NOMO-1 (cell line): ENCODE results near the gene SRPX.

Experiments used
- DNase-seq, 2 experiments: peaks; one replicate each; lab custom pipeline; 2025; ENCODE audit not compliant: unreplicated experiment in 2 of 2; lab: John Stamatoyannopoulos, UW

Gene SRPX

DNA sequence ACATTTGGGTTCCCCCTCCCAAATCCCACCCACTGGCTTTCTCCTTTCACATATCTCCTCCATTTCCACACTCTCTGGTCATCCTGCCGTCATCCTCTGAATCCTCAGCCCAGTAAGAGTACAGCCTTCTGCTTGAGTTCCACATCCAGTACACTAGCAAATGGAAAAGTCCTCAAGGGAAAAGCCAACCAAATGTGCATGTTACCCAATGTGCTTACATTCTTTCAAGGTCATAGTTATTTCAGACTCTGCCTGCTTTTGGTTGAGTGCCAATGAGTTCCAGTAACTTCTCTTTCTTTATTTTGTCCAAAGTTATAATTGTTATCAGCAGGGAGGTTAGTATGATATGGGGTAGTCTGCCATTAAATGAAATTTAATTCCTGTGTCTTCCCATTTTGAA is 78.1 kb downstream of the SRPX start:
- DNase-seq = no peak

DNA sequence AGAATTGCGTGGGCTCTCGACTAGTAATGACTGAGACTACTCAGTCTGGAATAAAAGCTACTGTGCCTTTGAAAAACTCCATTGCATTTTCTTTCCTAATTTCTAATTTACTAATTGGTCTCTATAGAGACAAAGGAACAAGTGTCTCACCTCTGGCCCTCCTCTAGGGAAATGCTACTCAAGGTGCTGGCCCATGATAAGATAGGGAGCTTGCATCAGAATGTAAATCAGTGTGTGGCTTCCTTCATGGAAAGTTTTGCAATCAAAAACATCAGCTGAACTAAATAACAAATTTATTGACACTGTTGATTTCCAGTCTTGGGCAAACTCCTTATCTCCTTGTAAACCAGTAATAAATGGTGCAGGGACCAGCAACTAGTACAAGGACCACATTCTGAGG is 81.8 kb downstream of the SRPX start:
- no peak for DNase-seq

DNA sequence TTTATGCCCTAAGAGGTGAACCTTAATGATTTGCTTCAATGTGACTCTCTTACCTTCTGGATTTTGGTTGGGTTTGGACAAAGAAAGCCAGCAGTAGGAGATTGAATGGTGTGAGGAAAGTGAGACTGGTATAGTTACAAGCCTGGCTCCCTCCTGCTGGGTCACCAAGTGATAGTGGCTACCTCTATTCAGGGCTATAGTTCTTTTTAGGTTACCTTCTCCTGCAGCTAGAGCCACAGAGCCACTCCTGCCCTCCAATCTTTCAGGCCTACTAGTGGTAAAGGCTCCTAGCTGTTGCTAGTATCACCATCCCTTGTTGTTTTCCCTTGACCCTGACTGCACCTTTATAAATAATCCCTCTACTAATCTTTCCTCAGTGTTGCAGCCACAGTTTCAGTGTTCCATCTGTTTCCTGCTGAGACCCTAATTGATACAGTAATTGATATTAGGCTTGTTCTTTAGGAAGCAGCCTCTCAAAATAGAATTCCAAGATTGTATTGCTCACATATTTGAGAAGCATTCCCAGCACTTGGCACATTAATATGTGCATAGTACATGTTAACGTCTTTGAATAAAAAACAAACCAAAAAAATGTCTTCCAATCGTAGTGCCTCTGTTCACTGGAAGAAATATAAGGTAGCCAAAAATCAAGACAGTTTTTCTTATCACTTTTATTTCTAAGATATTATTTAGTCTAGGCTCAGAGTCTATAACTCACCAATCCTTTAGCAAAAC is 82.3 kb downstream of the SRPX start:
- no peak for DNase-seq

DNA sequence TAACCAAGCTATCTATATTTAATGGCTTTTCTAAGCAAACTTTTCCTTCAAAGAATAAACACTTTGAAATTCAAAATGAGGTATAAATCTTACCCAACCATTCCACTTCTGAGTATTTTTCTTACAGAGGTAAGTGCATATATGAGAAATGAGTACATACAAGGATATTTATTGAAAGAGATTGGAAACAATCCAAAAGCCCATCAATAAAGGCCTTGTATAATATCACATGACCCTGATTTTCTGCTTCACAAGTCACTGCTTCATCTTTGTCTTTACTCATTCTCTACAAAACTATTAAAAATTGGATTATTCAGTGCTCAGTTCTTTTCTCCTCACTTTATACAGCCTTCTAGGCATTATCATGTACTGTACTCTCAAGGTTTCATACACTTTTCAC is 91.3 kb downstream of the SRPX start:
- DNase-seq = no peak

DNA sequence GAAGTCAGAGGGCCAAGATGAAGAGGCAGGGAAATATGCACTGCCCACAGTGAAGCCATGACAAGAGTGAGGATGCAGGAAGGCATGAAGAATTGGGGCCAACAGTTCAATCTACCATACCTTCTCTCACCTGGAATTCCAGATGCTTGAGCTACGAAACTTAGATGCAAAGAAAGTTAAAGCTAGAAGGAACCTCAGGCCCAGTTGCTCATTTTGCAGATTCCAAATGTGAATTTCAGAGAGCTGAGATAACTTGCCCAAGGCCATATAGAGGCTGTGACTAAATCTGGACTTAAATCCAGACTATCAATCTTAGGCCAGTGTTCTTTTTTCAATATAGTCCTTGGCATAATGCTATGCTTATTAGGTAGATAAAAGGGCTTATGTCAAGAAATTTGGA is 92.7 kb downstream of the SRPX start:
- DNase-seq = no peak

DNA sequence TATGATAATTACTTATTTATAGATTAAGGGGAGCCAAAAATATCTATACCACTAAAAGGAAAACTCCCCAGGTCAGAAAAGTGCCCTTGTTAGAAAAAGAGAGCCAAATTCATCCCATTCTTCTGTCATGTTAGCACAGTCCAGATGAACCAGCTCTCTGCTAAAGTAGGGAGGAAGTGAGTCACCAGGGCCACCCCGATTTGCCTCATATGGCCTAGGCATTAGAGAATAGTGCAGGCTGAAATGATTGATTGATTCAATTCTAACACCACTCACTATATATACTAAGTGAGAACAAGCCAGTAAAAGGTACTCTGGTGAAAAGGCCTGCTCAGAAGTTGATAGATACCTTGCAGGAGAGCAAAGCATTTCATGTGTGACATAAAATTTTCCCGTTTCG is 94.5 kb downstream of the SRPX start:
- peak in 1 of 2 experiments; percentile 12 for DNase-seq

DNA sequence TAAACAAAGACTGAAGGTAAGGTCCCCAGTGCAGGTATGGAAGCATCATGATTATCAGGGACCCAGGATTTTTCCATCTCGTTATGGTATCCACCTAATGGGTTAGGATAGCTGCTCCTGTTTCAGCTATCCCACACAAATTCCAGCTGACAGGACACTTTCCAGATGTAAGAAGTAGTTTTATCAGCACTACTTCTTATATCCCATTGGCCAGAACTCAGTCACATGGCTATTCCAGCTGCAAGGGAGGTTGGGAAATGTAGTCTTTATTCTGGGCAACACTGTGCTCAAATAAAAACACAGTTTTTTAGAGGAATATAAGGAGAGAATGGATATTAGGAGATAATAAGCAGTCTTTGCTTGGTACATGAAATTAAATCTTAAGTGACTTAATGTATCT is 96.7 kb downstream of the SRPX start:
- no peak for DNase-seq

DNA sequence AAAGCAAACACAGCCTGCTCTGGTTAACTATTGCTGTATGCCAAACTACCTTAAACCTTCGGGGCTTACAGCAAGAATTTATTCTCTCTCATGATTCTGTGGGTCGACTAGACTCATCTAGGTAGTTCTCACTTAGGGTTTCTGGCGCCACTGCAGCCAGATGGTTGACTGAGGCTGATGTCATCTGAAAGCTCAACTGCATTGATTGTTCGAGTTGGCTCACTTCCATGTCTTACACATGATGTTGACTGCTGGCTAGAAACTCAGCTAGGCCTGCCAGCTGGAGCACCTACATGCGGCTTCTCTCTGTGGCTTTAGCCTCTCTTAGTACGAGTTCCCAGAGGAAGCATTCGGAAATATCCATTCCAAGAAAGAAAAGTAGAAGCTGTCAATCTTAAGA is 103.2 kb downstream of the SRPX start:
- DNase-seq = no peak

DNA sequence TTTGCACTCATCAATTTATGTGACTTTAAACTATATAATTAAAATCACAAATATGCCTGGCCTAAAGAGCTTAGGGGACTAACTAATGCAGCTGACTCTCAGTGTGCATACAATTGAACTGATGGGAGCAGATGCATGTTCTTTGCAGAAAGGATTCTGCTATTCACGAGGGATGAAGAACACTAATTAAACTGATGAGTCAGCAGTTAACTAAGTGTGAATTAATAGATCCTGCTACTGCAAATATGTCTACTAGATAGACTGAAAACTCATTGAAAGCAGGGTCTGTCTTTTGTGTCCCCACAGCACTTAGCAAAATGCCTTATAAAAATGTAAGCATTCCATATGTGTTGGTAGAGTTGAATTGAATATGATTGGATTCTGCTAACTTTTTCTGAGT is 104.0 kb downstream of the SRPX start:
- DNase-seq = no peak

DNA sequence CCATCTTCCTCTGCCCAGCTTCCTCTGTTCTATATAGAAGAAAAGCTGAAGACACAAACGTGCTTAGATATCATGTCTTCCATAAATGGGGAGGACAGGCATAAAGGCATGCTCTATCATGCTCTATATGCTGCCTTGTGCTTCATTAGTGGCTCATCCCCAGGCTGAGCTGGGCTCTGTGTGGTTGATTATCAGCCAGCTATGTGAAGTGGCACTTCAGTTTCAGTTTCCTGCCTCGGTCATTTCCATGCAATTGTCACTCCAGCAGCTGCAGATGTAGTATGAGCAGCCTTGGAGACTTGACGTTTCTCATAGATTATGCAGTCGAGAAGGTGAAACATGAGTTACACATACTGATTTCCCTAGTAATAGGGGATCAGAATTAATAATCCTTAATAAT is 108.1 kb downstream of the SRPX start:
- no peak for DNase-seq

DNA sequence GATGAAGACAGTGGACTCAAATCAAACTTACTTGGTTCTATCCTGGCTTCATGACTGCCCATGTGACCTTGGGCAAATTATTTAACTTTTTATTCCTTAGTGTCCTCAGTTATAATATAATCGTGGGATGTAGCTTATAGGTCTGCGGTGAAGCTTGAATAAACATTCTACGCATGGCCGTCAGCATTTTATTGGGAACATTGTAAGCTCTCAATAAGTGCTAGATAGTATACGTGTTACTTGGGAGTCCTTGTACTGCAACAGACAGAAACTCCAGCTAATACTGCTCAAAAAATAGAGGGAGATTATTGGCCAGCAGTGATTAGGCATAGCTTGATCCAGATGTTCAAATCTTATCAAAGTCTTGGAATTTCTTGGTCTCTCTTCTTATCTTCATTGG is 109.5 kb downstream of the SRPX start:
- DNase-seq = no peak

DNA sequence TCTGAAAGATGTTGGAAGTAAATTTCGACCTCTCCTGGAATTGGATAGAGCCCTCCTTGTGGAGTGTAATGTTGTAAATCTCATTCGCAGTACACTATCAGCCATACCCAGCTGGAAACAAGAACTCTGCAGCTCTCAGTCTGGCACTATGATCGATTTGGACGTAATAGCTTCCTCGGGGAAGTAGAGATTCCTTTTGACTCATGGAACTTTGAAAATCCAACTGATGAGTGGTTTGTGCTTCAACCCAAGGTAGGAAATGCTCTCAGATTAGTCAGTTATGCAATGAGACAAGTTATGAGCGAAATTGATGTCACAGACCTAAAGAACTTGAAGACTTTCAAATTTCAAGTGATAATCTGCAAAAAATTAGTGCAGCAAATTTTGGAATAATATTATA is 110.4 kb downstream of the SRPX start:
- DNase-seq = no peak

DNA sequence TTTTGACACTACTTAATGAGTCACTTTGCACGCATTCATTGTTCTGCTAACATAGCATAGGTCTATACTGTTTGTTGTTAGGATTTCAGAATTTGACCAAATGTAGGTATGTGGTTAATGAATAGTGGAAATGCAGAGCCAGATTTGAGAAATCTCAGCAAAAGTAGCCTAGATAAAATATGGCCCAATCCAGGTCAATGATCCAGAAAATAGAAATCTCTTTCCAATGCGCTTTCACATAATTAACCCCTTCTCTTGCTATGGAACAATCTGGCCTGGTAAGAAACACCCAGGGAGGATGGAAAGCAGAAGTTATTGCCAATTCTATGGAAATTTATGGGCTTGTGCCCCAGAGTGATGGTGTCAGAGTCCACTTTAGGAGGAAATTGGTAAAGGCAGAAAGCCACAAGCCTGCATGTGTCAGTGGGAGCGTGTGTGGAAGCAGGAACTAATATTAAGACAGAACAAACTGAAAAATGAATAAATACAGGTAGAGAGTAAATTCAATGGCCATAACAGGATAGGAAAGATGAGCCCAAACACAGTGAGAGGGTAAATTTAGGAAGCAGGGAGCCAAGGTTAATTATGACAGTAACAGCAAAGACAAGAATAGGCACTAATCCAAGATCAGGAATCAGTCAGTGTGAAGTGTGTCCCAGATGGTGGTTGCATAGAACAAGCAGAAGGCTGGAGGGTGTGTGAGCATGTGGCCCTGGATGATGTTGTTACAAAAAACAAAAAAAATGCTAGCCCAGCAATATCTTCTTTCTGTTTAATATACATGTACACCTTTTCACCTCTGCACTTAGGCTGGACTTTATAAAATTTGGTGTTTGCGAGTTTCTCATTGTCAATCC is 111.4 kb downstream of the SRPX start:
- DNase-seq = peak; percentile 59 to 72

DNA sequence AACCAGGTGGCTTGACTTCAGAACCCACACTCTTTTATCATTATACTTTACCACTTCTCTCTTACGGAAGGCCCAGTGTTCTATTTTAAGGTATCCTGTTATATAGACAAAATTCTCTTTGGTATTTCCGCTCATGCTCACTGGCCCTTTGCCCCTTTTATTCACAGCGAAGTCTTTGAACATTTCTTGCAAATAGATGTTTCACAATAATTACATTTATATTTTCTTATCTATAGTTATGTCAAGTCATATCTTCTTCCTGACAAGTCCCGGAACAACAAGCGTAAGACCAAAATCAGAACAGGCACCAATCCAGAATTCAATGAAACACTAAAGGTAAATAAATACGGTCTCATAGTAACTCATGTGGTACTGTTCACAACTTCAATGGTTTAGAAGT is 112.3 kb downstream of the SRPX start:
- peak; percentile 21 to 62 for DNase-seq

DNA sequence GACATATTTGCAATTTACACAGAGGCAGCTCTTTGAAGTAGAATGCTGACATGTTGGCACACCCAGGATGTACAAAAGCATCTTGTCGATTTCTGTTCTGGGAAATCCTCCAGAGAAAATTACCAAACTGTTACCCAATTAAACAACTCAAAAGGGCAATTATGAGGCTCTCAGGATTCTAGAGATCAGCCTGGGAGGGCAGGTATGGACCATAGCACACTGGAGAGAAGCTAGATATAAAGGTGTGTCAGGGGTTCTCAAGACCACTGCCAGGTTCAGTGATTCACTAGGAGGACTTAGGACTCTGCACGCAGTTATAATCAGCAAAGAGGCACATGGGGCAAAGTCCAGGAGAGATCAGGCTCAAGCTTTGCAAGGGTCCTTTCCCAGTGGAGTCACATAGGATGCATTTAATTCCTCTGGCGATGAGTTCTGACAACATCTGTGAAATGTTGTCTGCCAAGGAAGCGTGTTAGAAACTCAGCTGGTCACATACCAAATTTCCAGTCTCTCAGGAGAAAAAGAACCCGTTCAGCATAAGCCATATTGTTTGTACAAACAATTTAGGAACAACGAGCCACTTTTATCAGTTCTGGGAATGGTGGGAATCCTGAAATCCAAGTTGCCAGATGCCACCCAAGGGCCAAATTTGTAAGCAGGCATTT is 113.5 kb downstream of the SRPX start:
- no peak for DNase-seq

DNA sequence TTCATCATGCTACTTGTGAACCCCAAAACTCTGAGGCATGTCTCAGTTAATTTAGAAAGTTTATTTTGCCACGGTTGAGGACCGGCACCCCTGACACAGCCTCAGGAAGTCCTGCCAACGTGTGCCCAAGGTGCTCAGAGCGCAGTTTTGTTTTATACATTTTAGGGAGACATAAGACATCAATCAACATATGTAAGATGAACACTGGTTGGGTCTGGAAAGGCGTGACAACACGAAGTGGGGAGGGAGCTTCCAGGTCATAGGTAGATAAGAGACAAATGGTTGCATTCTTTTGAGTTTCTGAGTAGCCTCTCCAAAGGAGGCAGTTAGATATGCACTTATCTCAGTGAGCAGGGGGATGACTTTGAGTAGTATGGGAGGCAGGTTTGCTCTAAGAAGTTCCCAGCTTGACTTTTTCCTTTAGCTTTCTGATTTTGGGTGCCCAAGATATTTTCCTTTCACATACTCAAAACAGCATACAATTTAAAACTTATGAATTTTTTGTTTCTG is 115.4 kb downstream of the SRPX start:
- no peak for DNase-seq

DNA sequence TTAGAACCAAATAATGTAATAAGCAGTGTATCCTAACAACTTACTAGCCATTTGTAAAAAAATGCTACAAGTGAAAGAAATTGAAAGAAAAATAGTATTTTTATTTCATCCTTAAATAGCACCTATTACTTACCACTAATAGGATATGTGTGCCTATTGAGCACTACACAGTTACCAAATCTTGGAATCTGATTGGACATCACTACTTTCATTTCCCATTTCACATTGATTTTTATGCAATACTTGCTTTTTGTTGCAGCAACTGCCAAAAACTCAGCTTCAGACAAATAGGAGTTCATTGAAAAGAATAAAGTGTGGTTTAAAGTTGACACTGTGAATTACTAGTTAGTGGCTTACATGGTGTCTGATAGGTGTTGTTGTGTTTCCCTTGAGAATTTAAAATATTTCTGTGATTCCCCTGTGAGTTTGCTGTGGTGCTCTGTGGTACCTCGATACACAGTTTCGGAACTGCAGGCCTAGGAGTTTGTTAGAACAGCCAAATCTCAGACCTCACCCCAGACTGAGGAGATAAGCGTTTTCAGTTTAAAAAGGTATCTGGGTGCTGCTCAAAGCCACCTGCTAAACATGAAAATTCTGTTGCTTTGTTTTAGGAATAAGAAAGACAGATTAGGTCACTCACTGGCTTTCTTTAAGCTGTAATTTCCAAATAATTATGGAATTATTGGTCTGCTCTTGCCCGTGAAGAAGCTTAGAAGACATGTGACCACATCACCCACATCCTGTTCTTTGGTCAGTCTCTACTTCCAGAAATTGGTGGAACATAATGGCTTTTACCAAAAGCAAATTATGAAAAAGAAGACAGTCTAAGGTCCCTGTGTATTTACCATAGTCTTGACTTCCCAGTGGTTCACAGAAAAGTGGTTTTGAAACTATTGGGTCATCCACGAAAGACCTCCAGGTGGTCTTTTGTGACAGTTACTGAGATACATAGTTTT is 116.5 kb downstream of the SRPX start:
- DNase-seq = peak; percentile 18 to 77

DNA sequence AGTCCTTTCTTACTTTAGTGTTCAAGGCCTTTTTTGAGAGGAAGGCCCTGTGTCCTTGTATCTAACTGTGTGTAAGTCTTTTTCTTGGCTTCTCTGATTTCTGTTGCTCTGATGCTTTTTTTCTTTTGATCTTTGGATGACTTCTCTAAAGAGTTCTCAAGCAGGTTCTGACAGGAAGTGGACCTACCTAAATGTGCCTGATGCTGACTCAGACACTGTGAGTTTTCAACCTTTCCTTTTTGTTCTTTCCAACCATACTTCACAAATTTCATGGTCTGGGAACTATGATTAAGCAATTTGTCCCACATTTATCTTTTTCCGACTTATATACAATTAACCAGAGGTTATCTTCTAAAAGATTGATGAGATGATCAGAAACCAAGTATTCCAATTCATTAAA is 117.8 kb downstream of the SRPX start:
- no peak for DNase-seq

DNA sequence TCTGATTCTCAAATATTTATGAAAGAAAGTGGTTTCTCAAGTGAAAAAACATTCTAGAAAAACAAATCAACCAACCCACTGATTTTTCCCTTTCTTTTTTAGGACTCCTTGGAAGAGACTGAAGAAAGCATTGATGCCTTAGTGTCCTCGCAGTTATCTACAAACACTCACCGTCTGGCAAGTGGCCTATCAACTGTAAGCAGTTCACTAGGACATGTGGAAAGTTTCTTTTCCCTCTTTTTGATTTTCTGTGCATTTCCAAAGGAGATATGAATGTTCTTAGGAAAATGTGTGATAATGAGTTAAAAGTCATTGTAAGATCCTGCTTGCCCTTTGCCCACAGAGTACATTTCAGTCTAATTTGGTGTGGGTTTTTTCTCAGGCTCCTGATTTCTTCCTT is 118.4 kb downstream of the SRPX start:
- no peak for DNase-seq

DNA sequence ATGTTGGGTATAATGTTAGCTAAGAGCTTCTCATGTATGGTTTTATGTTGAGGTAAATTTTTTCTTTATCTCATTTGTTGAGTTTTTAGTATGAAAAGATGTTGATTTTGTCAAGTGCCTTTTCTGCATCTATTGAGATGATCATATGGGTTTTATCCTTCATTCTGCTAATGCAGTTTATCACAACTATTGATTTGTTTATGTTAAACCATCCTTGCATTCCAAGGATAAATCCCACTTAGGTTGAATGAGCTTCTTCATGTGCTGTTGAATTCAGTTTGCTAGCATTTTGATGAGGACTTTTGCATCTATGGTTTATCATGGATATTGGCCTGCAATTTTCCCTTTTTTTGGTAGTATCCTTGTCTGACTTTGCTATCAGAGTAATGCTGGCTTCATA is 121.0 kb downstream of the SRPX start:
- DNase-seq = no peak
